Measurements from ENCODE around the gene KCNJ12.

KCNJ12 gene

DNA sequence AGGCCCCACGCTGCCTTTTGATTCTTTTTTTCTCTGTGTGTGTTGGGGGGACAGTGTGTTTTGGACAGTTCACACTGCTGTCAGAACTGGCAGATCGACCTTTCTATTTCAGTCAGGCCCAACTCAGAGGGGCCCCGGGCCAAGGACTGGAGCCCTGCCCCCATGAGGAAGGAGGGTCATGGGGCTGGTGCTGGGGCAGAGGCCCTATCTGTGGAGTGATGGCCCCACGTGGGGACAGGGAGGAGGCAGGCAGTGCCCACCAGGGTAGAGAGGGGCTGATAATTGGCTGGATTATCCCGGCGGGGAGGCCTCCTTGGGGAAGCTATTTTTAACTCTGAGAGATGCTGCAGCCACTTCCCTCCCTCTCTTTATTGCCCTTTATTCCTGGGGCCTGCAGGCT is 5.7 kb upstream of the KCNJ12 start (continued):
- TF ChIP-seq ZNF76 (tag by site-specific recombination; IDR thresholded peaks at IDR 0.05; ENCODE audit: borderline replicate concordance, low read depth) (no peak), GLIS2 (tag by site-specific recombination; IDR thresholded peaks at IDR 0.05) (peak; percentile 68), ZNF830 (tag by site-specific recombination; IDR thresholded peaks at IDR 0.05; ENCODE audit: low read depth) (no peak), ZNF214 (tag by site-specific recombination; IDR thresholded peaks at IDR 0.05; ENCODE audit: borderline replicate concordance) (no peak), ZNF133 (tag by site-specific recombination; IDR thresholded peaks at IDR 0.05) (no peak), ZNF624 (tag by site-specific recombination; IDR thresholded peaks at IDR 0.05) (no peak), ZNF658 (tag by site-specific recombination; IDR thresholded peaks at IDR 0.05) (no peak), ZNF48 (tag by site-specific recombination; IDR thresholded peaks at IDR 0.05) (no peak), ZNF121 (tag by site-specific recombination; IDR thresholded peaks at IDR 0.05) (0 out of 2 replicates have a peak, but pooled peaks have one; percentile 36), ZNF354C (tag by site-specific recombination; IDR thresholded peaks at IDR 0.05; ENCODE audit: borderline replicate concordance, low read depth) (no peak), TCF7L2 (IDR thresholded peaks at IDR 0.05; ENCODE audit: borderline replicate concordance, low read depth, low read length) (no peak), ZNF530 (tag by site-specific recombination; IDR thresholded peaks at IDR 0.05; ENCODE audit: low read depth) (no peak), ZNF335 (tag by site-specific recombination; conservative IDR thresholded peaks at IDR 0.05) (peak; percentile 54), ZIC2 (tag by site-specific recombination; IDR thresholded peaks at IDR 0.05) (peak; percentile 97), ZBTB1 (tag by site-specific recombination; IDR thresholded peaks at IDR 0.05) (no peak), ZNF571 (tag by site-specific recombination; IDR thresholded peaks at IDR 0.05) (no peak), ZNF341 (tag by site-specific recombination; IDR thresholded peaks at IDR 0.05; ENCODE audit: low read depth) (peak; percentile 66), GLIS1 (tag by site-specific recombination; IDR thresholded peaks at IDR 0.05) (peak; percentile 93), SCRT2 (tag by site-specific recombination; IDR thresholded peaks at IDR 0.05) (no peak), ZBTB7A (tag by site-specific recombination; IDR thresholded peaks at IDR 0.05; ENCODE audit: low read depth) (no peak), SCRT1 (tag by site-specific recombination; IDR thresholded peaks at IDR 0.05; ENCODE audit: borderline replicate concordance) (no peak), ZNF16 (tag by site-specific recombination; IDR thresholded peaks at IDR 0.05; ENCODE audit: low read depth) (no peak), SP2 (tag by site-specific recombination; IDR thresholded peaks at IDR 0.05) (peak; percentile 47), ZNF621 (tag by site-specific recombination; IDR thresholded peaks at IDR 0.05) (no peak), ZNF112 (tag by site-specific recombination; IDR thresholded peaks at IDR 0.05) (no peak), ZNF423 (tag by site-specific recombination; IDR thresholded peaks at IDR 0.05) (no peak), ZNF747 (tag by site-specific recombination; IDR thresholded peaks at IDR 0.05) (no peak), ZNF221 (tag by site-specific recombination; IDR thresholded peaks at IDR 0.05; ENCODE audit: borderline replicate concordance) (no peak), BCL11A (tag by site-specific recombination; IDR thresholded peaks at IDR 0.05; ENCODE audit: low read depth) (no peak), ZBTB17 (tag by site-specific recombination; IDR thresholded peaks at IDR 0.05) (peak; percentile 43; the same call in 1 of the 2 replicates), ZBTB20 (tag by site-specific recombination; IDR thresholded peaks at IDR 0.05) (peak; percentile 83)
- TF ChIP-seq, protein P1, sequence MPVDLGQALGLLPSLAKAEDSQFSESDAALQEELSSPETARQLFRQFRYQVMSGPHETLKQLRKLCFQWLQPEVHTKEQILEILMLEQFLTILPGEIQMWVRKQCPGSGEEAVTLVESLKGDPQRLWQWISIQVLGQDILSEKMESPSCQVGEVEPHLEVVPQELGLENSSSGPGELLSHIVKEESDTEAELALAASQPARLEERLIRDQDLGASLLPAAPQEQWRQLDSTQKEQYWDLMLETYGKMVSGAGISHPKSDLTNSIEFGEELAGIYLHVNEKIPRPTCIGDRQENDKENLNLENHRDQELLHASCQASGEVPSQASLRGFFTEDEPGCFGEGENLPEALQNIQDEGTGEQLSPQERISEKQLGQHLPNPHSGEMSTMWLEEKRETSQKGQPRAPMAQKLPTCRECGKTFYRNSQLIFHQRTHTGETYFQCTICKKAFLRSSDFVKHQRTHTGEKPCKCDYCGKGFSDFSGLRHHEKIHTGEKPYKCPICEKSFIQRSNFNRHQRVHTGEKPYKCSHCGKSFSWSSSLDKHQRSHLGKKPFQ (tag by site-specific recombination; IDR thresholded peaks at IDR 0.05): peak; percentile 92
- TF ChIP-seq, protein P2, sequence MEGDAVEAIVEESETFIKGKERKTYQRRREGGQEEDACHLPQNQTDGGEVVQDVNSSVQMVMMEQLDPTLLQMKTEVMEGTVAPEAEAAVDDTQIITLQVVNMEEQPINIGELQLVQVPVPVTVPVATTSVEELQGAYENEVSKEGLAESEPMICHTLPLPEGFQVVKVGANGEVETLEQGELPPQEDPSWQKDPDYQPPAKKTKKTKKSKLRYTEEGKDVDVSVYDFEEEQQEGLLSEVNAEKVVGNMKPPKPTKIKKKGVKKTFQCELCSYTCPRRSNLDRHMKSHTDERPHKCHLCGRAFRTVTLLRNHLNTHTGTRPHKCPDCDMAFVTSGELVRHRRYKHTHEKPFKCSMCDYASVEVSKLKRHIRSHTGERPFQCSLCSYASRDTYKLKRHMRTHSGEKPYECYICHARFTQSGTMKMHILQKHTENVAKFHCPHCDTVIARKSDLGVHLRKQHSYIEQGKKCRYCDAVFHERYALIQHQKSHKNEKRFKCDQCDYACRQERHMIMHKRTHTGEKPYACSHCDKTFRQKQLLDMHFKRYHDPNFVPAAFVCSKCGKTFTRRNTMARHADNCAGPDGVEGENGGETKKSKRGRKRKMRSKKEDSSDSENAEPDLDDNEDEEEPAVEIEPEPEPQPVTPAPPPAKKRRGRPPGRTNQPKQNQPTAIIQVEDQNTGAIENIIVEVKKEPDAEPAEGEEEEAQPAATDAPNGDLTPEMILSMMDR (tag by site-specific recombination; IDR thresholded peaks at IDR 0.05): no peak
- TF ChIP-seq, protein P3, sequence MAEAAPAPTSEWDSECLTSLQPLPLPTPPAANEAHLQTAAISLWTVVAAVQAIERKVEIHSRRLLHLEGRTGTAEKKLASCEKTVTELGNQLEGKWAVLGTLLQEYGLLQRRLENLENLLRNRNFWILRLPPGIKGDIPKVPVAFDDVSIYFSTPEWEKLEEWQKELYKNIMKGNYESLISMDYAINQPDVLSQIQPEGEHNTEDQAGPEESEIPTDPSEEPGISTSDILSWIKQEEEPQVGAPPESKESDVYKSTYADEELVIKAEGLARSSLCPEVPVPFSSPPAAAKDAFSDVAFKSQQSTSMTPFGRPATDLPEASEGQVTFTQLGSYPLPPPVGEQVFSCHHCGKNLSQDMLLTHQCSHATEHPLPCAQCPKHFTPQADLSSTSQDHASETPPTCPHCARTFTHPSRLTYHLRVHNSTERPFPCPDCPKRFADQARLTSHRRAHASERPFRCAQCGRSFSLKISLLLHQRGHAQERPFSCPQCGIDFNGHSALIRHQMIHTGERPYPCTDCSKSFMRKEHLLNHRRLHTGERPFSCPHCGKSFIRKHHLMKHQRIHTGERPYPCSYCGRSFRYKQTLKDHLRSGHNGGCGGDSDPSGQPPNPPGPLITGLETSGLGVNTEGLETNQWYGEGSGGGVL (tag by site-specific recombination; IDR thresholded peaks at IDR 0.05): peak; percentile 36; the same call in 1 of the 2 replicates
- TF ChIP-seq, protein P4, sequence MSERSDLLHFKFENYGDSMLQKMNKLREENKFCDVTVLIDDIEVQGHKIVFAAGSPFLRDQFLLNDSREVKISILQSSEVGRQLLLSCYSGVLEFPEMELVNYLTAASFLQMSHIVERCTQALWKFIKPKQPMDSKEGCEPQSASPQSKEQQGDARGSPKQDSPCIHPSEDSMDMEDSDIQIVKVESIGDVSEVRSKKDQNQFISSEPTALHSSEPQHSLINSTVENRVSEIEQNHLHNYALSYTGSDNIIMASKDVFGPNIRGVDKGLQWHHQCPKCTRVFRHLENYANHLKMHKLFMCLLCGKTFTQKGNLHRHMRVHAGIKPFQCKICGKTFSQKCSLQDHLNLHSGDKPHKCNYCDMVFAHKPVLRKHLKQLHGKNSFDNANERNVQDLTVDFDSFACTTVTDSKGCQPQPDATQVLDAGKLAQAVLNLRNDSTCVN (tag by site-specific recombination; optimal IDR thresholded peaks at IDR 0.05): no peak
- TF ChIP-seq, protein P5, sequence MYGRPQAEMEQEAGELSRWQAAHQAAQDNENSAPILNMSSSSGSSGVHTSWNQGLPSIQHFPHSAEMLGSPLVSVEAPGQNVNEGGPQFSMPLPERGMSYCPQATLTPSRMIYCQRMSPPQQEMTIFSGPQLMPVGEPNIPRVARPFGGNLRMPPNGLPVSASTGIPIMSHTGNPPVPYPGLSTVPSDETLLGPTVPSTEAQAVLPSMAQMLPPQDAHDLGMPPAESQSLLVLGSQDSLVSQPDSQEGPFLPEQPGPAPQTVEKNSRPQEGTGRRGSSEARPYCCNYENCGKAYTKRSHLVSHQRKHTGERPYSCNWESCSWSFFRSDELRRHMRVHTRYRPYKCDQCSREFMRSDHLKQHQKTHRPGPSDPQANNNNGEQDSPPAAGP (tag by site-specific recombination; IDR thresholded peaks at IDR 0.05): peak; percentile 80
